Activated CD4-positive, alpha-beta T cell treated with anti-CD3 and anti-CD28 coated beads, Interleukin-2, Interleukin-4, amounts not matched to agents 100 ng/mL and 50 ng/mL, durations not matched to agents 16 hours and 8 hours (primary cell): ENCODE measurements around the gene COBLL1.

ENCODE experiments used
- DNase-seq: peaks from one replicate; pipeline ENCODE4 v3.0.0-alpha.2; 2020; ENCODE audit warnings: low spot score

Gene COBLL1

DNA sequence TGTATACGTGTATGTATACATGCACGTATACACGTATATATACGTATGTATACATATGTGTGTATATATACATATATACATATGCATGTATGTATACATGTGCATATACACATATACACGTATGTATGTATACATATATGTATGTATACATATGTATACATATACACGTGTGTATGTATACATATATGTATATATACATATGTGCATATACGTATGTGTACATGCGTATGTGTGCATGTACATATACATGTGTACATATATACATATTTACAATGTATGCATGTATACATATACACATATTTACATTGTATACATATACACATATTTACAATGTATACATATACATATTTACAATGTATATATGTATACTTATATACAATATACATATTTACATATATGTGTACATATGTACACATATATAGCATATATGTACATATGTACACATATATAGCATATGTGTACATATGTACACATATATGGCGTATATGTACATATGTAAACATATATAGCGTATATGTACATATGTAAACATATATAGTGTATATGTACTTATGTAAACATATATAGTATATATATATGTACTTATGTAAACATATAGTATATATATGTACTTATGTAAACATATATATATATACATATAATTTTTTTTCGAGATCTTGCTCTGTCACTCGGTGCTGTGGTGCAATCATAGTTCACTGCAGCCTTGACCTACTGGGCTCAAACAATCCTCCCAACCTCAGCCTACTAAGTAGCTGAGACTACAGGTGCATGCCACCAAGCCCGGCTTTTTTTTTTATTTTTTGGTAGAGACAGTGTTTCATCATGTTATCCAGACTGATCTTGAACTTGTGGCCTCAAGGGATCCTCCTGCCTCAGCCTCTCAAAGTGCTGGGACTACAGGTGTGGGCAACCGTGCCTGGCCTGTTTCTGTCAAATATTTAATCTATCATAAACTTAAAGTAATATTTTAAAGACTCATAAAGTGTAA lies 23.2 kb downstream of the COBLL1 start:
- DNase-seq = no peak

GRCh38 chr2:164816900-164817299 lies 24.7 kb downstream of the COBLL1 start:
- DNase-seq = no peak

DNA sequence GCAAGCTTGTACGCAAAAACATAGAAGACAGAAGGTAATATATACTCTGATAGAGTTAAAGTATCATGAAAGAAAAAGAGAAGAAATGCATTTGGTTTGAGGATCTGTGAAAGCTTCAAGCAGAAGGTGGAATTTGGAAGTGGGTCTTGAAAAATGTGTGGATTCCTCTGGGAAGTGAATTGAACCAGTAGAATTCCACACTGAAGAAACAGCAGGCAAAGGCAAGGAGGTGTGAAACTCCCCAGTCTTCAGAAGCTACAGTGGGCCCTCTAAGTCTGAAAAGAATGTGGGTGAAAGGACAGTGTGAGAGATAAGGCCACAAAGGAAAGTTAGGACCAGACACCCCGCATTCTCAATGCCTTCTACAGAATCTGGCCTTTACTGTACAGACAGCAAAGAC lies 25.6 kb downstream of the COBLL1 start:
- no peak for DNase-seq

DNA sequence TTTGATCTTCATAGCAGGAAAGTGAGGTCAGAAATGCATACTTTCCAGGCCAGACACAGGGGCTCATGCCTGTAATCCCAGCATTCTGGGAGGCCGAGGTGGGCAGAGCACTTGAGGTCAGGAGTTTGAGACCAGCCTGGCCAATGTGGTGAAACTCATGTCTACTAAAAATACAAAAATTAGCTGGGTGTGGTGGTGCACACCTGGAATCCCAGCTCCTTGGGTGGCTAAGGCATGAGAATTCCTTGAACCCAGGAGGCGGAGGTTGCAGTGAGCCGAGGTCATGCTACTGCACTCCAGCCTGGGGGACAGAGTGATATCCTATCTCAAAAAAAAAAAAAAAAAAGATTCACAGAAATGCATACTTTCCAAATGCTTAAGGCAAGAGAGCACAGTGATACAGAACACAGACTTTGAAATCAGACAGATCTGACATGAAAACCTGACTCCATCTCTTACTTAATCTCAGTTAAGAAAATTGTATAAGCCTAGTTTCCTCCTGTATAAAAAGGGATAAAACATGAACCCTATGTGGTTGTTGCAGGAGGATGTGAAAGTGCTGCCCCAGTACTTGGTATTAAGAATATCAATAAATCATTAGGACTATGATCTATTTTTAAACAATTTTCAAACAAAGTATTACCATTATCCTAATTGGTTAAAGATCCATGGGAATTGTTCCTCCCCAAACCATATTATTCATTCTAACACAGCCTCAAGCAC lies 26.4 kb downstream of the COBLL1 start:
- DNase-seq = no peak

DNA sequence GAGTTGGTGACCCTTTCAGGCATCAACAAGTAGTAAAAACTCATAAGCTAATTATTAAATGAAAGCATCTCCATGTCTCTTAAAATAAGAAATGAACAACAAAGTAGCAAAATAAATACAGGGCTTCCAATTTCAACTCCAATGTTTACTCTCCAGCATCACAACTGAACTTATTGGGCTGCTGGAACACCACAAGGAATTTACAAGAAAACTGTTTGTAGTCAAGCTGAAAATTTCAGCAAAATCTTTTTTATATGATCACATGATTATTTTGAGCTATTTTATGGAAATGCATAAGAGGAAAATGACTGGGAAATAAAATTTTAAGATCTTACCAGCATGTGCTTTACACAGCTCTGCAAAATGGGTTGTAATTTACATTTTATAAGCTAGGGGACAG lies 28.1 kb downstream of the COBLL1 start:
- no peak for DNase-seq

- DNase-seq = no peak
Measured at GRCh38 chr2:164812378-164812777, 29.2 kb downstream of the COBLL1 start.

DNA sequence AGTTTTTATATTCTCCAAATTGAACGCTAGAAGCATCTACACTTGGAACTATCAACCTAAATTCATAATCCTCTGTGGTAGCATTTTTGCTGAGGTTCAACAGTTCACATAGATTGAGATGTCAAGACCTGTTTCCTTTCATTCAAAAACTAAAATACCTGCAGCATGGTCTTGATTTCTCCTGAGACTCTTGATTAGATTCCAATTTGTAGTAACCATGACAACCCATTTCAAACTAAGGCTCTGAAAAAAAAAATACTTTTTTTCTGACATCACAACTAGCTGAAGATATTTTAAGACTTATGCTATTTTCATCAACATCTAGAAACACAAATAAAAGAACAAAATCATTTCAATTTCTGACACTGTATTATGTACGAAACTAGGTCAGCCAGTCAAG lies 29.8 kb downstream of the COBLL1 start:
- no peak for DNase-seq

GRCh38 chr2:164810843-164811242 lies 30.8 kb downstream of the COBLL1 start:
- no peak for DNase-seq

- no peak for DNase-seq
Measured at GRCh38 chr2:164808776-164809175, 32.8 kb downstream of the COBLL1 start.

DNA sequence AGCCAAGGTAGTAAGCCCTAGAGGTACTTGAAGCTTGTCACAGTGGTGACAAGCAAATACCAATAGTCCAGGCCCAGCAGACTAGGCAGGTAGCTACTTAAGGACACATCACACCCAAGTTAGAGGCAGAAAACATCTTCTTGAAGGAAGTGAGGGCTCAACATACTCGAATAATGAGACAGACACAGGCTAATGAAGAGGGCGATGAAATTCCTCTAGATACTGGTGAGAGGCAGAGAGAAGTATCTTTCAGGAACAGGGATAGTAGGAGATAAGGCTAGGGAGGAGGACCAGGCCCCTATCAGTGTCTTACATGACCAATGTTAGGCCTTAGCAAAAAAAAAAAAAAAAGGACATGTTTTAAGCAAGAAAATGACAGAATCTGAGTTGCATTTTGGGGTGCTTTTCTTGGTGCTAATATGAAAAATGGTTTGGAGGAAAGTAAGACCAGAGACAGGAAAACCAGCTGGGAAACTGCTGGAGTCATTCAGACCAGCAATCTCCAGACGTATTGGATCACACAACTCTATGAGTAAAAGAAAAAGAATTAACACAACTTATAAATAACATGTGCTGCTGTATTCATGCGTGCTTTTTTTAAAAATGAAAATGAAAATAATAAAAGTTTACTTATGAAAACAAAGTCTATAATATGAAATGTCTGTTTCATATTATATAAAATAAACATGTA lies 37.7 kb downstream of the COBLL1 start:
- DNase-seq = no peak

DNA sequence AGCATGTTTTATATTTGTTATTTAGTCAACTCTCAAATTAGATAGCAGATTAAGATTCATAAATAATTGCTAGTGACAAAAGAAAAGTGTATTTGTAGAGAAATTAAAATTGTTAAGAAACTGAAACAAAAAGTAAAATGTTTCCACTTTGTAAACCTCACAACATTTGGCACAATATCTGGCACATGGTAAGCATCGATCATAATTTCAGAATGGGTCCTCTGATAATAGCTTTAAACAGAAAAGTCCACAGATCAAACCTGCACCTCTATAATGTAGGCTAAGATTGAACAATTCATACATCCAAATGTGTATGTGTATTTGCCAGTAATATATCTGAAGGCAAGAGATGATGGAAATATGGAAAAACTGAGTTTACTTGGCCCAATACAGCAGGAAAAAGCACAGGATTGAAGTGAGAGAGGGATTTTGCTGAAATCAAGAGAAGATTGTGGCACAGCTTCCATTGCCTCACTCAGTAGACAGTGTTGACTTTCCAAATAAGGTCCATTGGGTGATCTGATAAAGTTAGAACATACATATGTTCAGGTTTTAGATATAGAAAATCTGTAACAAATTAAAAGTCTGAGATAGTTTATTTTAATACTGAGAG lies 39.4 kb downstream of the COBLL1 start:
- no peak for DNase-seq

- DNase-seq = no peak
Measured at GRCh38 chr2:164800572-164800971, 41.1 kb downstream of the COBLL1 start.

- no peak for DNase-seq
Measured at GRCh38 chr2:164797627-164798026, 44.0 kb downstream of the COBLL1 start.

- no peak for DNase-seq
Measured at GRCh38 chr2:164796999-164797398, 44.6 kb downstream of the COBLL1 start.

DNA sequence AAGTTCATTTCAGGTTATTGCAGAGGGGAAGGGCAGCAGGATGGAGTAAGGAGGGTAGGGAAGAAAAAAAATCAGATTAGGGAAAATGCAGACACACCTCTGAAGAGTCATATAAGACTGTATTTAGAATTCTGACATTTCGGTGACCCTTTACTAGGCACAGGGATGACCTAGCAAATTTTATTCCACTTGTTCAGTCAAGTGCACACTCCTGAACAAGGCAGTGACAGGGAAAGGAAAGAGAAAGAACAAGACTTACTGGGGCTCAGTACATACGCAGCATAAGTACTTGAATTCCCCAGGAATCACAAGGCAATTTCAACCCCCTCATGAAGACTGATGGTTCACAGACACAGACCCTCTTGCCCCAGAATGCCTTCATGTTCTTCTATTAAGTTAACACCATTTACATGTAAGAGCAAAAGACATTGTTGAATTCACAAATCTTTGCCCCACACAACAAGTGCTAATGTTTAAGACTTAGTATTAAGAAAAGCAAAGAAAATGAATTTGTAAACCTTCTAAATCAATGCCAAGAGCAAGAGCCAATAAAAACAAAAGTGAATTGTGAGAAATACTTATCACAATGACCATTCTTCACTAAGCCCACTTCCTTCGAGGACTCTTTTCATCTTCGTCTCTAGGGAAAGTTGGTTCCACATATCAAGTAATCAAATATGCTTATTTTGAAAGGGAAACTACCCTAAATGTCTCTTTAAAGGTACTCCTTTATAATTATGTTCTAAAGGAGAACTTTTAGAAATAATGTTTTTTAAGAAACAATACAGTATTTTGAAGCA lies 47.0 kb downstream of the COBLL1 start:
- no peak for DNase-seq

DNA sequence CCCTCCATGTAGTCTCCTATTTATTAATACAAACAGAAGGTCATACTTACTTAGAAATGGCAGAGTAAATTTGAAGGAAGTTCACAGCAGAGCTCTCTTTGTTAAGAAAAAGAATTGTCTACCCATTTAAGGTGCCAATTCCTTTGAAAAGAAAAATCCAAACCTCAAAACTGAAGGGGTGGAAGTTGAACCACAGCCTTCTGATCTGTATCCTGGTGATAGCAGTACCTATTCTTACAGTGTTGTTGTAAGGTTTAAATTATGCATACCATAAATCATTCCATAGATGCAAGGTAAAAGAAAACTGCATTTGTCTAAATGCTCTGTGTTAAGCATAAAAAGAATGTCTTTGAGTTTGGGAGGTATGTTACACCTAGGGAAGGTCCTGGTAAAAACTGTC lies 47.6 kb downstream of the COBLL1 start:
- DNase-seq = no peak

DNA sequence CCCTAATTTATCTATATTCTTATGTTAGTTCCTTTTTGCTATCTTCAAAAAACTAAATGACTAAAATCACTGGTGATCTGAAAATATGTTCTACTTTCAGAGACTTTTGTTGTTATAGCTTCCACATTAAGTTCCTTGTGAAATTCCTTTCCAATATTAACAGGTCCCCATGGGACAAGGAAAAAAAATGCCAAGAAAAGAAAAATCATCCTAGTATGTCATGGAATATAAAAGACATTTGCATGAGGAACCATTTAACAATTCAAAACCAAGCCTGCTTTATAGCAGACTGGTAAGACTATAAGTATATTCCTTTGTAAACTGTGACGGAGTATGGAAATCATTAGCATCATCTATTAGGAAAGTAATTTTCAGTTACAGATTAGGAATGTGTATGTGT lies 48.1 kb downstream of the COBLL1 start:
- no peak for DNase-seq

- DNase-seq = no peak
Measured at GRCh38 chr2:164792316-164793170, 49.1 kb downstream of the COBLL1 start.

DNA sequence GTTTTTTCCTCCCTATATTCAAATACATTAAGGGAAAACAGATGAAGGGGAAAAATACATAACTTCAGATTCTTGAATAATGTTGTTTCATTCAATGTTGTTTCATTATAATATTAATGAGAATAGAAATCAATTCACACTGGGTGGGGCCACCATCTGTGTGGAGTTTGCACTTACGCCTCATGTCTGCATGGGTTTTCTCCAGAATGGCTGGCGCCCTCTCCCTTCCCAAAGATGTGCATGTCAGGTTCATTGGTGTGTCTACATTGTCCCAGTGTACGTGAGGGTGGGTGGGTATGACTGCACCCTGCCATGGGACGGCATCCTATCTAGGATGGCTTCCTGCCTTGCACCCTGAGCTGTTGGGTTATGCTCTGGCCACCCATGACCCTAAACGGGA lies 51.7 kb downstream of the COBLL1 start:
- DNase-seq = no peak

DNA sequence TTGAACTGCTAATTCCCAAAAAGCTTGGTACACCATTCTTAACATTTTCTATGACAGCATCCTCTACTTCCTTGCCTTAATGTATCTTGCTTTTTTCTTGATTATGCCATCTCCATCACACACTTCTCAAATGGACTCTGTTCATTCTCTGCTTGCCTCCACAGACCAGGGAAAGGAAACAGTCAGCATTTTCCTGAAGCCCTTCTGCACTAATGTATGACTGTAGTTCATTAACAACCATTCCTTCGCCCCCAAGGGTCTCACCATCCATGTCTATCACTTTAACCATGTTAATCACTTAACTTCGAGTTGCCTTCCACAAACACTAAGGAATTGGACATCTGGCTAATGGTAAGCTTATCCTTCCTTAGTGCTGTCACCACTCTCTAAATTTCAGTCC lies 54.8 kb downstream of the COBLL1 start:
- no peak for DNase-seq
